Stimulated activated CD4-positive, alpha-beta T cell treated with anti-CD3 and anti-CD28 coated beads, TNF-alpha, amount 100 ng/mL, for 48 hours (primary cell): ENCODE data around the gene CXCR1.
"Not testable (repeated sequence)": the region's sequence is repeated elsewhere in the genome, so short reads cannot be mapped to it uniquely, and the experiment has no call there.

Experiments used
- DNase-seq, 3 donors: peaks; one replicate each; pipeline ENCODE4 v3.0.0-alpha.2; 2020; ENCODE audit warnings: low read depth in 3 of 3

Gene CXCR1

DNA sequence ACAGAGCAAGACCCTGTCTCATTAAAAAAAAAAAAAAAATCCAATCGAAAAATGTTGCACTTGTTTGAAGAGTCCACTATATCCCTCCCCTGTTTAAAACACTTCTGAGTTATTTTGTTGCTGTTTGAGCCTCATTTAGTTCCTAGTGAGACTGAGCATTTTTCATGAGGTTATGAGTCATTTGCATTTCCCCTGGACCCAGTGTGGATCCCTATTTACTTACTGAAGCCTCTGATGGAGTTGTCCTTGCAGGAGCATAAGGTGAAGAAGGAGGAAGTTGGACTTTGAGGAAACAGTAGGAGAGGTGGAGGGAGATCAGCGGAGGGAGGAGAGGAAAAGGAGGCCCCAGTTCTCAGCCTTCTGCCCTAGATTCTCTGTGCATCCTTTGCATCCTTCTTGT, 5.1 kb downstream of the CXCR1 start:
- DNase-seq, result no peak

DNA sequence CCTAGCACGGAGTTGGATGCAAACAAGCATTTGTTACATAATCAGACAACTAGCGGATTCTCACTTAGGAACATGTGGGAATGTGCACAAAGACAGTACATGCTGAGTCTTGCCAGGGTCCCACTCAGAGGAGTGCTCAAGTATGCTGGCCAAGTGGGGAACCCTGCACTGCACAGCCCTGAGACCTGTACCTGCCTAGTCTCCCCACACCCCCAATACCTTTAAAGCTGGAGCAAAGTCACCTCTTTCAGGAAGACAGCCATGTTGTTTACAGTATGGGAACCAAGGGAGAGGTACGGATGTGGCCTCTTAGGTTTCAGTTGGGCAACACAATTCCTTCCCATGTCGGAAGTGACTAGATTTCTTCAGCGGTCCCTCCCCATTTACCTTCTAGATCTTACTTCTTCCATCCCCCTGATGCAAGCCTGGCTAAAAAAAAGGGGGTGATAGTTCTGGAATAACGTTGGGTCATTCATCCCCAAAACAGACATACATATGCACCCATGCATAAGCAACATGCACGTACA, 10.7 kb downstream of the CXCR1 start:
- no peak for DNase-seq

DNA sequence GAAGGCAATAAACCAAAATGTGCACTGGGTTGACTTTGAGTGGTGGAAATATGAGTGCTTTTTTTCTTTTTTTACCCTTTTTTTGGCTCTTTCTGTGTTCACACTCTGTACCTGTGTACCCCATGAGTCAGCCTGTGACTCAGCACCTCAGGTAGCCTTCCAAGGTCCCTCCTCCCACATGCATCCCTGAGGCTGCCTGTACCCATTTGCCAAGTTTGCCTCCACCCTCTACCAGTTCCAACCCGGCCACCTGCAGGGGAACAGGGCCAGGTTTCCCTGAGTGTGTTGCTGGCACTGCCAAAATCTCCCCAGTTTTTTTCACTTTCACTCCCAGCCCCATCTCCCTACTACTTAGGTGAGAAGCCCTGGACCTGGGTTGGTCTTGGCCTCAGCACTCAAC, 14.0 kb downstream of the CXCR1 start:
- no peak for DNase-seq

DNA sequence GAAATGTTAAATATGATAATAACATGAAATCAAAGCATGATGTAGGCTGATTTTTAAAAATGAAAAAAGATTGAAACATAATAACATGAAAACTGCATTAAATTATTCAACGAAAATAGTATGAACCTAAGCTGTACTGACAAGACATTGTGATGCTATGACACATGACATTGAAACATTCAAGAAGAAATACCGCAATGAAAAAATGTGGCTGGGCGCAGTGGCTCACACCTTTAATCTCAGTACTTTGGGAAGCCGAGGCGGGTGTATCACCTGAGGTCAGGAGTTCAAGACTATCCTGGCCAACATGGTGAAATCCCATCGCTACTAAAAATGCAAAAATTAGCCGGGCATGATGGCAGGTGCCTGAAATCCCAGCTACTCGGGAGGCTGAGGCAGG, 14.6 kb downstream of the CXCR1 start:
- DNase-seq, result no peak

DNA sequence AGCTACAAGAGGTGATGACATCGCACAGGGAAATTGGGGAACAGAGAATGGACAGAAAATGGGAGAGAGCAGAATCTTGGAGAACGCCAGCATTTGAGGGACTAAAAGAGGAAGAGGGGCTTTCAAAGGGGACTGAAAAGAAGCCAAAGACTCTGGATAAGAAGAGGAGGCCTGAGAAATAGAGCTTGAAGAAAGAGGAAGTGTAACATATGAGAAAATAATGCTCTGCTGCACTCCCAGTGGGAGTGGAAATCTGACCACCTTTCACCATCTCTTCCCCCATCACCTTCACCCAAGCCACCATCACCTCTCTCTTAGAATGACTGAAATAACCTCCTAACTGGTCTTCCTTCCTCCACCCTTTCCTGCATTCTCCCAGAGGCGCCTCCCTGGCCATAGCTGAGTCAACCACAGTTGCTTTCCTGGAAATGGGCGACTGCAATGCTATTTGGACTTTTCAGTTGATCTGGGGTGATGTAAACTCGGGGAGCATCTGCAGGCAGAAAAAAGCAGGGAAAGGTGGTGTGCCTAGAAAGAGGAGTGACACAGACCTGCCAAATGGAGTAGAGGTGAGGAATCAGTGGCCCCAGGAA, 16.8 kb downstream of the CXCR1 start:
- DNase-seq, result no peak

DNA sequence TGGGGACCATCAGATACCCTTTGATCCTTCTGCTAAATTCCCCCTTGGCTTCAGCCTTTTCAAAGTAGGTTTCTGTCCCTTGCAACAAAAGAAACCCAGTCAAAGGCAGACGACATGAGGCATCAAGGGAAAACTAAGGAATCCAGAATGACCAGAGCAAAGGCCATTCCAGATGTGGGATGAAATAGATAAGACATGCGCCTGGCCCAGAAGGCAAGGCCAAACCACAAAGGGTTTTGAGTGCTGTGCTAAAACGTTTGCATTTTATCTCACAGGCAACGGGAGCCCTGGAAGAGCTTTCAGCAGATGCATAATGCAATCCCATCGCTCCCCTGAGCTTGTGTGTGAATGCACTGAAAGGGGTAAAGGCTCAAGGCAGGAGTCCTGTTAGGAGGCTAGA, 17.7 kb downstream of the CXCR1 start:
- DNase-seq, result no peak

DNA sequence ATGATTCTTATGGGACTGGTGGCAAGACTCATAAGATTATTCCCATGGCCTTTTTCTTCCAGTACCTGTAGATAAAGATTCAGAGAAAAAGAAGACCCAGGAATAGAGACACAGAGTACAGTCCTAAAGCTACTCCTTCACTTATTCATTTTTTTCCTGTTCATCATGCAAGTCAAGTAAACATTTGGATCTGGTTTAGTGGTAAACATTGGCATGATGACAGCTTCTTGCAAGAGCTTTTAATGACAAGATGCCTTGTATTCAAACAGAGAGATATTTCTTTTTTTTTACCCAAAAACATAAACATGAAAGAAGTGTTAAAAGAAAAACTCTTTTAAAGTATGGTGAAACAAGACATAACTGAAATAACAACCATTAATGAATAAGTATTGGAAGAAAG, 20.7 kb downstream of the CXCR1 start:
- DNase-seq, result no peak

DNA sequence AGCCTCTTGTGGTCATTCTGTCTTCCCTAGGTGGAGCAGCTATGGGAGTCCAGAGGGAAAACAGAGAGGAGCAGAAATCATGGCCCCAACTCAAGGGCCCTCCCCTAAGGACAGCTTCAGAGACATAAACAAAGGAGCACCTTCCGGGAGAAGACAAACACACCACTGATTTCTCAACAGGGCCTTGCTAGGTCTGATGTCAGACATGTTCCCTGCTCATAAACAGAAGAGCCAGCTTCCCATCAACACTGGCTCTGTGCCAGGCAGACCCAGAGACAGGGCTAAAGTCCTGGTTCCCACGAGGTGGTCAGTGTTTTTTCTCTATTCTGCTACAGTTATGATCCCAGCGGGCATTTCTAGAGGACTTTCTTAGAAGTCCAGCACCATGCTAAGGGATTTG, 21.6 kb downstream of the CXCR1 start:
- no peak for DNase-seq

DNA sequence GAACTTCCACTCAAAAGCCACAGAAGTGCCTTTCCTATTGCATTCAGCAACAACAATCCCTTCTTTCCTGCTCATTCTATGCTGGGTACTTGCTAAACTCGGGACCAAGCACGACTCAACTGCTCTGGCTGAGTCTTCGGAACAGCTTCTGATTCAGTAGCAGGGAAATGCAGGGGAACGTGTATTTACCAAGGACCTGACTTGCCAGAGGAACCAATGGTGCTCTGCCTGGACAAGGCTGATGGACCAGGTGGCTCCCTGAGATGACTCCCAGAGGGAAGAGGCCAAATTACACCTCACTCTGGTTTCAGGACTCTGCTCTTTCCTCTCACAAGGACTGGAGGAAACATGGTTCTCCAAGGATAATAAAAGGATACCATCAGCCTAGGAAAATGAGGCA, 28.7 kb downstream of the CXCR1 start:
- DNase-seq, result no peak

DNA sequence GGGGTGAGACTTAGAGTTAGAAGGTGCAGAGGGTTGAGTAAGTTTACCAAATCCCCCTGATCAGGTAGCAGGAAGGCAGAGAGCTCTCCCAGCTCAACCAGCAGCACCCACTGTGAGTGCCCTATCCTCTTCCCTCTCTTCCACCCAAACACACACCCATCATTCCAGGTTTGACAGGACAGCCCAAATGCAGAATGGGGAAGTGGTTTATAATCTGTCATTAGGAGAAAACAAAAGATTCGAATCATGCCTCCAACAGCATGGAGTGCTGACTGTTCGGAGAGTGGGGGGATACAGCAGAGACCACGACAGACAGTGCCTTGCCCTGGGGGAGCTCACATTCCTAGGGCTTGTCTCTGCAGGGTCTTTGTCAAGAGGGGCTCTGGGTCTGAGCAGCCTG, 29.2 kb downstream of the CXCR1 start:
- no peak for DNase-seq

DNA sequence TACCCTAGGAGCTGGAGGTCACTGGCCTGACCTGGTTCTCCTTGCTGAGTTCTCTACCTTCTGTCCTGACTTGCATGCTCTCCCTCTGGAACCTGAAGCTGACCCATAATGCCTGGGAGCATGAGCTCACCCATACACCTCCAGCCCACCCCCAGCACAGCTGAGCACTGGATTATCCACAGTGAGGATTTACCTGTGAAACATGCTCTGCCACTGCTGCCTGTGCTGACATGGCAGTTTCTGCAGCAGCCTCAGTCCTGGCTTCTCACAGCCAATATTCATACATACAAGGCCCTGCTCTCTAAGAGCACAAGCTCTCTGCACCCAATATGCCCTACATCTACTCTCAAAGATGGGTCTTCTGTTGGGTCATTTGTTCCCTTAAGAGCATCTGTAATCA, 35.9 kb downstream of the CXCR1 start:
- no peak for DNase-seq

DNA sequence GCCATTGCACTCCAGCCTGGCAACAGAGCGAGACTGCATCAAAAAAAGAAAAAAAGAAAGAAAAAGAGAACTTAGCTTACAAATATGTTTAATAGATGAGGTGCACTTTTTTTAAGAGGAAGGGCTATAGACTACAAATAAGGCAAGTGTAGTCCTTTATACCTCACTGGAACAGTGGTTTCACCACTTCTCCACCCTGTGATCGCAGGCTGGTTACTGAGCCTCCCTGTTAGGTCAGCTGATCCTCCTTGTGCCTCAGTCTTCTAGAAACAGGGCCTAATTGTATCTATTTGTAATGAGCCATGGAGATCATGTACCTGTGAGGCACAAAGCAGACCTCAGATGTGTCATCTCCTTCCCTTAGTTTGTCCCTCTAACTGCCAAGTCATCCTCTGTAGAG, 36.4 kb downstream of the CXCR1 start:
- no peak for DNase-seq

DNA sequence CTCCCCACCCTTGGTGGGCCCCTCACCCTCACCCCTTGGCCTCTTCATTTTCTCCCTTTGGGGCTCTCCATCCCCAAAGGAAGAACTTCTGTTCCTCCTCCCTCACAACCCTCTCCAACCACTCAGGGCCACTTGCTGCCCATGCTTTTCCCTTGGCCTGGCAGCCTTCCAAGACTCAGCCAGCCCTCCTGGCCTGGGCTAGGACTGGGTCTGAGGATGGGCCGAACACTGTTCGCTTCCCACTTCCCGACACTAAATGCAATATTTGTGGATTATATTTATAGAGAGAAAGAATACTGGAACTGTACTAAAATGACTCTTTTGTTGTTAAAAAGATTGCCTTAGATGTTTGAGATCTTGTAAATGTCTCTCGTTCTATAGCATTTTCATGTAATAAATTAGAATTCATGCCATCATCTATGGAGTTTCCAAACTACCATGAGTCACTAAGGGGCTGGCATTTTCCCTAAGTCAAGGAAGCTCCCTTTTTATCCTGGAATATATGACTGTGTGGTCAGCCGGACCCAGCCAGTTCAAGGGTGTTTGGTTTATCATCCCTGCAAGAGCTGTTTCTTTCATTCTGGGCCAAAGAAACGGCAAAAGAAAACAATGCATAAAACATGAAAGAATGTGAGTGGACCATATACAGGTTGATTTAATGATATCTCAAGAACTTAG, 37.2 kb downstream of the CXCR1 start:
- no peak for DNase-seq

DNA sequence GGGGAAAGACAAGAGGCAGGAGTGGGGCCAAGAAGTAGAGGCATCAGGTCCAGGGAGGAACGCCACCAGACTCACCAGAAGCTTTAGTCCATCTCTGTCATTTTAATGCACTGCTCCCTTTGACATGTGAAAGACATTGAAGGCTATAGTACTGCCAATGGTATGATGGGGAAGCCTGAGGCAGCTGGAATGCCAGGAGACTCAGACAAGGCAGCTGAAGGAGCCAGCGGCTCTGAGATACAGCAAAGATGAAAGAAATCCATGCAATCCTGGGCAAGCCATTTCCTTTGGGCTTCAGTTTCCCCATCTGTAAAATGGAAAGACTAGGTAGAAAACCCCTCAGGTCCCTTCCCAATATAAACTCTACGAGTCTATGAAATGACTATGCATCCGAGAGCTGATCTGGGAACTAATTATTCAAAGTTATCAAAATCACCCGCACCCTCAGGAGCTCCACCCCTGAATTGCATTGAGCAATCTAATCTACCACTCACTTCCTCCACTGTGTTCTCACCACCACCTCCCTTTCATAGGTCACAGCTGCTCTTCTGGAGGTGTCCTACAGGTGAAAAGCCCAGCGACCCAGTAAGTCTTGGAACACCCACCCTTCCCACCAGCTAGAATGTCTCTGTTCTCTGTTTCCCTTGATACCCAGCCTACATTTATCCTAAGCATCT, 37.8 kb downstream of the CXCR1 start:
- DNase-seq, result no peak

DNA sequence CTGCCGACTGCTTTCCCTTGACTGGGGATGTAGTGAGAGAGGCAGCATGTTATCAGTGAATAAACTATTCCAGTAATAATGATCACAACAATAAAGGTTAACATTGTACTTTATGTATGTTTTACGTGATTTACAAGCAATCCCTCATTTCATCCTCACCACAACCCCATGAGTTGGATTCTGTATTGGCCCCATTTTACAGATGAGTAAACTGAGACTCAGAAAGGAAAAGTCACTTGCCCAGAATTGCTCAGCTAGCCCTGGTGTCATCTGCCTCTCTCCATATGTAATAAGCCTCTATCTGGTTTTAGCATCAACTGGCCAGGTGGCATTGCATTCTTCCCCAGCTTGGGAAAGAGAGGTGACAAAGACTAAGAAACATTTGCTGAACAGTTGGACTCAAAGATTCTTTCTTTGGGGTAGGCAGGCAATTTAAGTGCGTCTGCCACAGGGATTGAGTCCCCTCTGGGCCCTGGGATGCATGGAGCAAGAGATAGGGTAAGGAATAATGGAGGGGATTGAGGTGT, 38.8 kb downstream of the CXCR1 start:
- DNase-seq, result no peak

DNA sequence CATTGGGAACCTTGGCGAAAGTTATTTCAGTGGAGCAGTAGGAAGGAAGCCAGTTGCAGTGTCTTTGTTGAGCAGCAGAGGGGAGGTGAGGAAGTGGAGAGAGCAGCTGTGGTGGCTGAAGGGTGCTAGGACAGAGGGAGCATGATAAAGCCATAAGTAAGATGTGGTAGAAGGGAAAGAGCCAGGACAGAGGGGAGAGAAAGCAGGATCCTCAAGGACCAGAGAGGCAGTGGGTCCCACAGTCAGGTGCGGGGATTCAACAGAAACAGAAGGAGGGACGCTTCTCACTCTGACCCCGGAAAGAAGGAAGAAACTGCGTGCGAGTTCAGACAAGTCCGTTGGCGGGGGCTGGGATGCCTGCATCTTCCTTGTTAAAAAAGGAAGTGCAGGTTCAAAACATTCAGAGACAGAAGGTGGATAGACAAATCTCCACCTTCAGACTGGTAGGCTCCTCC, 41.1 kb downstream of the CXCR1 start, which contains the start of gene CXCR2:
Gene CXCR2 (plus strand): TSS at position 403 of the 455 bp plus-strand sequence. CDS start 8,774 bp downstream, outside the sequence.
- DNase-seq, result no peak

DNA sequence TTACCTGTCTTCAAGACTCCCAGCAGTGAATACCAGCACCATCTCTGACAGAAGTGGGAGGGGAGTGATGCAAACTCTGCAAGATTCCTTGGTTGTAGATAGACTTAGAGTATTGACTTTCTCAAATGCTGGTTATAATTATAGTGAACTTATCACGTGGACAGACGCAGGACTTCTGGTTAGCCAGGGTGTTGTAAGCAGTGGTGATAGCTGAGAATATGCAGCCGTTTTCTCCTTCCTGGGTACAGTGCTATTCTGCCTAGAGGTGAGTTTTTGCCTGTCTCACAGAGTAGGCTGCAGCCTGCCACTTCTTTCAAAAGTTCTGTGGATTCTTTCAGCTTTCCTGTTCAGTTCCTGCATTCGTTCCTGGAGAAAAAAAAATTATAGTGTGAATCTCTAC, 41.7 kb downstream of the CXCR1 start:
- no peak for DNase-seq

DNA sequence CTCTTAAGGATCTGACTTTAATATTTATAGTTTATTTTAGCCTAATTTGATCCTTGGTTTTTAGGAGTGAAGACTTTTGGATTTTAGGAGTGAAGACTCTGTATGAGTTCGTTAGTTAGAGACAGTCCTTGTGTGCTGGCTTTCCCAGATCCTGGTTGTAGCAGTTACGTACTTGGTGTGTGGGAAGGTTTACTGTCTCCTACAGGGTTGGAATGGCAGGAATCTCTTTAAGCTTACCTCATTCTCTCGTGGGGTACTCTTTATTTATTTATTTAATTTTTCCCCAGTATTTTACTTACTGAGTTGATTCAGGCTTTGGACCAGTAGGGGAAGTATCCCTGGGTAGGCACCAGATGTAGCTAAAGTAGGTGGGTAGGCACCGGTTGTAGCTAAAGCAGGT, 42.8 kb downstream of the CXCR1 start:
- no peak for DNase-seq

DNA sequence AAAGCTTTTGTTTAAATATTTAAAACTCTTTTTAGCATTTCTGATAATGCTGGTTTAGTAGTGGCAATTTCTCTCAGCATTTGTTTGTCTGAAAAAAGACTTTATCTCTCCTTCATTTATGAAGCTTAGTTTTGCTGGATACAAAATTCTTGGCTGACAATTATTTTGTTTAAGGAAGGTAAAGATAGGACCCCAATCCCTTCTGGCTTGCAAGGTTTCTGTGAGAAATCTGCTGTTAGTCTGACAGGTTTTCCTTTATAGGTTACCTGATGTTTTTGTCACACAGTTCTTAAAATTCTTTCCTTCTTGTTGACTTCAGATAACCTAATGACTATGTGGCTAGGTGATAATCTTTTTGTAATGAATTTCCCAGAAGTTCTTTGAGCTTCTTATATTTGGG, 44.5 kb downstream of the CXCR1 start:
- DNase-seq, result not testable (repeated sequence)

DNA sequence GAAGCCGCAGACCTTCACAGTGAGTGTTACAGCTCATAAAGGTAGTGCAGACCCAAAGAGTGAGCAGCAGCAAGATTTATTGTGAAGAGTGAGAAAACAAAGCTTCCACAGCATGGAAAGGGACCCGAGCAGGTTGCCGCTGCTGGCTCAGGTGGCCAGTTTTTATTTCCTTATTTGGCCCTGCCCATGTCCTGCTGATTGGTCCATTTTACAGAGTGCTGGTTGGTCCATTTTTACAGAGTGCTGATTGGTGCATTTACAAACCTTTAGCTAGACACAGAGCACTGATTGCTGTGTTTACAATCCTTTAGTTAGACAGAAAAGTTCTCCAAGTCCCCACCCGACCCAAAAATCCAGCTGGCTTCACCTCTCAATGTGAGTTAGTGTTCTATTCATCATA, 45.0 kb downstream of the CXCR1 start:
- DNase-seq, result not testable (repeated sequence)
